HG03442 (cell line): ENCODE data around the gene PSMC5.
"Not testable (repeated sequence)": the region's sequence is repeated elsewhere in the genome, so short reads cannot be mapped to it uniquely, and the experiment has no call there.

ENCODE experiments used
- ATAC-seq: cut with Tn5 transposase; IDR thresholded peaks from one replicate; pipeline ENCODE4 v1.9.1; 2021; ENCODE audit warnings: mild to moderate bottlenecking, moderate library complexity; ENCODE audit not compliant: unreplicated experiment

PSMC5 gene

GRCh38 chr17:63869491-63870291 is 42.5 kb downstream of the PSMC5 start:
- not testable (repeated sequence) for ATAC-seq

GRCh38 chr17:63870292-63870665 is 43.0 kb downstream of the PSMC5 start:
- not testable (repeated sequence) for ATAC-seq

DNA sequence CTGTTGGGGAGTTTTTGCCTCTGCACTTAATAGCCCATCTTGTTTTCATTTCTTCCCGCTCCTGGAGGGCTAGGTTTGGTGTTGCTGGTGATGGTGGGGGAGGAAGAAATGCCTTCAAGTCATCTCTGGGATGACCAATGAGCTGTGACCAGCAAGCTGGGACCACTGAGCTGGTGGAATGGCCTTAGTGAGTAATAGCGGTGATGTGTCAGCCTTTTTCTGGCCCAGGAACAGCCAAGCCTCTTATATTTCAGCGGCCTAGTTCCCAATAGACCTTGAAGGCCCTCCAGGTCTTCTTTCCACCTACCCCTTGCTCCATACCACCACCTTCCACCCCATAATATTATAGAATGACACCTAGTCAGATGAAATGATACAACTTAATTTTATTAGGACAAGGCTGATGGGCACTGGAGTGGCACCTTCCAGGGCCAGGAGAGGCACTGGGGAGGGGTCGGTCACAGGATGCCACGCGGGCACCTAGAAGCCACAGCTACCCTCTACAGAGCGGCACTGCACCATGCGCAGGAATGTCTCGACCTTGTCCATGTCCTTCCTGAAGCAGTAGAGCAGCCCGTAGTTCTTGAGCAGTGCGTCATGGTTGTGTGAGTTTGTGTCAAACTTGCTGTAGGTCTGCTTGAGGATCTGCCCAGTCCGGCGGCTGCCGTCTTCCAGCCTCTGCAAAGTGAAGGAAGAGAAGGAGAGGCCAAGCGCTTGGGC is 44.6 kb downstream of the PSMC5 start:
- ATAC-seq = not testable (repeated sequence)

GRCh38 chr17:63873577-63873976 is 46.3 kb downstream of the PSMC5 start, which contains the start of gene CSH2:
TSS of gene CSH2 (minus strand) at chr17:63873677. CDS start at chr17:63873614, 63 bp downstream.
- ATAC-seq = not testable (repeated sequence)

DNA sequence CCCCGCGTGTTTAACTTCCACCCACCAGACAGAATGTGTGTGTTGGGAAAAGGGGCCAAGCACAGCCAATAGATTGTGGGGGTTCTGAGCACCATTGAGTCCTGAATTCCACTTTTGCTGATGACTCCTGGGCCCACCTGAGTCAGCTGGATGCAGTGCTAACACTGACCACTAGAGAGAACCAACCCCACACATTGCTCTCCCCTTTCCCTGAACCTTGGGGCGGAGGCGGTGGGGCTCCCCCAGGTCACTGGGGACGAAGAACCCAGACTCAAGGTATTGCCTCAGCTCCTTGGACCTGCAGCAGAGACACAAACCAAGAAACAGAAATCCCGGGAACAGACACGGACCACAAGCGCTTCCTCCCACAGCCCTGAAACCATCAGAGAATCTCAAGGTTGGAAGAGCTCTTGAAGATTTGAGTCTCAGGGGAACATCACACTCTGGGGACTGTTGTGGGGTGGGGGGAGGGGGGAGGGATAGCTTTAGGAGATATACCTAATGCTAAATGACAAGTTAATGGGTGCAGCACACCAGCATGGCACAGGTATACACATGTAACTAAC is 46.9 kb downstream of the PSMC5 start:
- ATAC-seq = not testable (repeated sequence)

DNA sequence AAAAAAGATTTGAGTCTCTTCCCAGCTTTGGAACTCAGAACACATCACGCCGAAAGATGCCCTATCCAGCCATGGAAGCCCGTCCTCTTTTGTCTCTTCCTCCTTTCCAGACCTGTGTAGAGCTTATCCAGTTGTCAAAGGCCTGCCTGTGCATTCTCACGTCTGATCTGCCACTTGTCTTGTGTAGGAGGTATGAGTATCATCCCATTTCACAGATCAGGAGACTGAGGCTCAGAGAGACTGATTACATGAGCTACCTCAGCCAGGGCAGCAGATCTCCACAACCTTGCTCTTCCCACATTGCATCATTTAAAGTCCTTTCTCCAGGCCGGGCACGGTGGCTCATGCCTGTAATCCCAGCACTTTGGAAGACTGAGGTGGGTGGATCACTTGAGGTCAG is 47.5 kb downstream of the PSMC5 start:
- not testable (repeated sequence) for ATAC-seq

- not testable (repeated sequence) for ATAC-seq
These were observed 51.2 kb downstream of the PSMC5 start for GRCh38 chr17:63878413-63878812.

- ATAC-seq = no peak
These were observed 53.5 kb downstream of the PSMC5 start for GRCh38 chr17:63880706-63881105.

- not testable (repeated sequence) for ATAC-seq
These were observed 54.1 kb downstream of the PSMC5 start for GRCh38 chr17:63881337-63881736.
